ENCODE results near the gene ZNF445. TPM values are rescaled to one million over a fixed set of nuclear protein-coding genes. Genes with fewer than 3 reads are reported as not detected.
"Not testable (repeated sequence)": the region's sequence is repeated elsewhere in the genome, so short reads cannot be mapped to it uniquely, and the experiment has no call there.

ZNF445 gene
- total RNA-seq, 1 donor = 12.1 TPM

- H3K4me3 ChIP-seq (ENCODE audit: low read depth, low read length) = peak overlapping the region; percentile 72
- TF ChIP-seq, protein P1, sequence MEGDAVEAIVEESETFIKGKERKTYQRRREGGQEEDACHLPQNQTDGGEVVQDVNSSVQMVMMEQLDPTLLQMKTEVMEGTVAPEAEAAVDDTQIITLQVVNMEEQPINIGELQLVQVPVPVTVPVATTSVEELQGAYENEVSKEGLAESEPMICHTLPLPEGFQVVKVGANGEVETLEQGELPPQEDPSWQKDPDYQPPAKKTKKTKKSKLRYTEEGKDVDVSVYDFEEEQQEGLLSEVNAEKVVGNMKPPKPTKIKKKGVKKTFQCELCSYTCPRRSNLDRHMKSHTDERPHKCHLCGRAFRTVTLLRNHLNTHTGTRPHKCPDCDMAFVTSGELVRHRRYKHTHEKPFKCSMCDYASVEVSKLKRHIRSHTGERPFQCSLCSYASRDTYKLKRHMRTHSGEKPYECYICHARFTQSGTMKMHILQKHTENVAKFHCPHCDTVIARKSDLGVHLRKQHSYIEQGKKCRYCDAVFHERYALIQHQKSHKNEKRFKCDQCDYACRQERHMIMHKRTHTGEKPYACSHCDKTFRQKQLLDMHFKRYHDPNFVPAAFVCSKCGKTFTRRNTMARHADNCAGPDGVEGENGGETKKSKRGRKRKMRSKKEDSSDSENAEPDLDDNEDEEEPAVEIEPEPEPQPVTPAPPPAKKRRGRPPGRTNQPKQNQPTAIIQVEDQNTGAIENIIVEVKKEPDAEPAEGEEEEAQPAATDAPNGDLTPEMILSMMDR (IDR thresholded peaks at IDR 0.05; ENCODE audit: insufficient read depth, low read length) = no peak
- DNase-seq (ENCODE audit: low read depth) = no peak
These were observed 592 bp upstream of the ZNF445 start for GRCh38 chr3:44478055-44478468.

GRCh38 chr3:44476963-44477311 lies 533 bp downstream of the ZNF445 start:
- DNase-seq (ENCODE audit: low read depth) = no peak
- TF ChIP-seq, protein P1 (IDR thresholded peaks at IDR 0.05; ENCODE audit: insufficient read depth, low read length) = no peak
- H3K4me3 ChIP-seq (ENCODE audit: low read depth, low read length) = peak overlapping the region; percentile 72

DNA sequence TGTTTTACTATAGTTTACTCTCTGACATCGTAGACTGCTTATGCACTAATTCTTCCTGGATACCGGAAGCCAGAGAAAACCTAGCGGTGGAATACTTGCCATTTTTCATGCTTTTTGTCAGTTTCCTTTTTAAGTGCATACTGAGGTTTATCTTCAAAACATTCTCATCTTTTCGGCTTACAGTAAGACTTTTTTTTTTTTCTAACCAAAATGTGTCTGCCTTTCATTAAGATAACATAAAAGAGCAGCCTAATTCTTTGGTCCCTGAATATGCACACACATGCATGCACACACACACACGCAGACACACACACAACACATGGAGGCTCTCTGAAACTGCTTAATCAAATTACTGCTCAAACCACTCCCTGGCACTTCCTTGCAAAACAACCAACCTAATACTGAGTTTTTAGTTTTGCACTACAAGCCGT lies 1.3 kb downstream of the ZNF445 start:
- H3K4me3 ChIP-seq (ENCODE audit: low read depth, low read length) = peak overlapping the region; percentile 72
- peak; percentile 60 for DNase-seq (ENCODE audit: low read depth)
- TF ChIP-seq, protein P1 (IDR thresholded peaks at IDR 0.05; ENCODE audit: insufficient read depth, low read length) = peak; percentile 33

- H3K4me3 ChIP-seq (ENCODE audit: low read depth, low read length); DNase-seq (ENCODE audit: low read depth): not testable (repeated sequence)
These were observed 2.6 kb downstream of the ZNF445 start for GRCh38 chr3:44474886-44475285.

DNA sequence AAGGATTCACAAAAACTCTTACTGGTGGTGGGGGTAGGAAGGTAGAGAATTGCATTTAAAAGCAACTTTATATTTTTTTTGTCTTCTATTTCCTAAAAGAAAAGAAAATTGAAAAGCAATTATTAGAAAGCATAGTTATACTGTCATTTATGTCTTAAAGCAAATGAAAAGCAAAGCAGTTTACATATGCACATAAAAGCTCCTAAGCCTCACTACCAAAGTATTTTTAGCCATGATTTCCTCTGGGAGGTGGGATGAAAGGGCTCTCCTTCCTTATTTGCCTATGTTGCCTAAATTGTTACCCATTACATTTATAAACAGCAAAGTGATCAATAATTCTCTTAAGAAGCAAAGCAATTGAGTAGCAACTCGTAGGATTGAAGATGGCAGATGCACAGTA lies 7.0 kb downstream of the ZNF445 start:
- TF ChIP-seq, protein P1 (IDR thresholded peaks at IDR 0.05; ENCODE audit: insufficient read depth, low read length) = no peak
- no peak overlapping the region for H3K4me3 ChIP-seq (ENCODE audit: low read depth, low read length)
- no peak for DNase-seq (ENCODE audit: low read depth)

- DNase-seq (ENCODE audit: low read depth) = no peak
- TF ChIP-seq, protein P1 (IDR thresholded peaks at IDR 0.05; ENCODE audit: insufficient read depth, low read length) = no peak
- H3K4me3 ChIP-seq (ENCODE audit: low read depth, low read length) = no peak overlapping the region
These were observed 7.6 kb downstream of the ZNF445 start for GRCh38 chr3:44469914-44470313.

- TF ChIP-seq, protein P1 (IDR thresholded peaks at IDR 0.05; ENCODE audit: insufficient read depth, low read length) = no peak
- DNase-seq (ENCODE audit: low read depth) = peak; percentile 11
- H3K4me3 ChIP-seq (ENCODE audit: low read depth, low read length) = no peak overlapping the region
These were observed 8.6 kb downstream of the ZNF445 start for GRCh38 chr3:44468572-44469520.

- DNase-seq (ENCODE audit: low read depth); H3K4me3 ChIP-seq (ENCODE audit: low read depth, low read length): not testable (repeated sequence)
These were observed 9.4 kb downstream of the ZNF445 start for GRCh38 chr3:44468099-44468537.
